ENCODE results near the gene DBNL.

DBNL gene

GRCh38 chr7:44107116-44107960 lies 62.8 kb downstream of the DBNL start:
- DNase-seq (ENCODE audit: low read depth): no peak
- H3K4me3 ChIP-seq (replicated peaks; ENCODE audit: low read depth, low read length): no peak overlapping the region

GRCh38 chr7:44107961-44108767 lies 63.7 kb downstream of the DBNL start:
- TF ChIP-seq CTCF (IDR thresholded peaks at IDR 0.05; ENCODE audit: low read length, missing control alignments): no peak
- no peak overlapping the region for H3K4me3 ChIP-seq (replicated peaks; ENCODE audit: low read depth, low read length)
- no peak for DNase-seq (ENCODE audit: low read depth)

More at GRCh38 chr7:44107116-44107960, 62.8 kb downstream of the DBNL start:
- TF ChIP-seq CTCF (IDR thresholded peaks at IDR 0.05; ENCODE audit: low read length, missing control alignments): no peak

GRCh38 chr7:44108768-44109750 lies 64.6 kb downstream of the DBNL start:
- no peak for TF ChIP-seq CTCF (IDR thresholded peaks at IDR 0.05; ENCODE audit: low read length, missing control alignments)
- DNase-seq (ENCODE audit: low read depth): no peak
- H3K4me3 ChIP-seq (replicated peaks; ENCODE audit: low read depth, low read length): no peak overlapping the region

- DNase-seq (ENCODE audit: low read depth): no peak
- no peak overlapping the region for H3K4me3 ChIP-seq (replicated peaks; ENCODE audit: low read depth, low read length)
- no peak for TF ChIP-seq CTCF (IDR thresholded peaks at IDR 0.05; ENCODE audit: low read length, missing control alignments)
Measured at GRCh38 chr7:44109991-44110390, 65.5 kb downstream of the DBNL start.

GRCh38 chr7:44110719-44111635 lies 66.5 kb downstream of the DBNL start:
- no peak overlapping the region for H3K4me3 ChIP-seq (replicated peaks; ENCODE audit: low read depth, low read length)
- no peak for TF ChIP-seq CTCF (IDR thresholded peaks at IDR 0.05; ENCODE audit: low read length, missing control alignments)
- DNase-seq (ENCODE audit: low read depth): no peak

All from fibroblast of pulmonary artery (primary cell).